Stimulated activated CD4-positive, alpha-beta T cell treated with anti-CD3 and anti-CD28 coated beads, Interleukin-2, amount 100 ng/mL, for 4 hours (primary cell): Measurements from ENCODE around the gene OTUD4.
A peak's percentile ranks its signal among the peaks of the same experiment; 100 is the strongest.

ENCODE experiments used
- DNase-seq: peaks from one replicate; pipeline ENCODE4 v3.0.0-alpha.2; 2020; ENCODE audit warnings: low read depth

OTUD4 gene

DNA sequence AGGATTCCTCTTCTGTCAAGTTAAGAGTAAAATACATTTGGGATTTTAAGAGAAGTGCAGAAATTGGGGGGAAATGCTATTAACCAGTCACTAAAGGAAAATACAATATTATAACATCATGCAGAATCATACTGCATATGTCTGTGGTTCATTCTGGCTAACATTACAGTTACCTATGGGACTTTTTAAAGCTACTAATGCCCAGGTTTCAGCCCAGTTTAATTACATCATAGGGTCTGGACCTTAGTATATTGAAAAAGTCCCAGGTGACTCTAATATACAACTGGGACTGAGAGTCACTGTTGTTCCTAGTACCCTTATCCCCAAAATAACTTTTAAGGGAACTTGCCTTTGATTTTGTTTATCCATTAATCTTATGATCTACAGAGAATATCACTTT is 72.3 kb downstream of the OTUD4 start:
- DNase-seq, result no peak

DNA sequence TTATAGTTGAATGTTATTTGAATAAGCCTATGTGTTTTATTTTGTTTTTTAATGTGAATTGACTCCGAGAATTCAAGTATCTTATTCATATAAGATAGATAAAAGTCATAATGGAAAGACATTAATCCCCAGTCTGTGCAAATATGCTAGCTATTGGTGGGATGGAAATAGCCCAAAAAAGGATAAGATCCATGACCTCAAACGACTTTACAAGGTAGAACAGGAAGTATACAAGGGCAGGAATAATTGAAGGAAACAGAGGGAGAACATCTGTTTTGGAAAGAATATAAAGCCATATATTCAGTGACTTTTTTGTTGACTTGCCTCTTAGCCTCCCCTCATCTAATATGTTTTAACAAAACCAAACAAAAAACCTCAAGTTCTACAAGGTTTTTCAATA is 73.3 kb downstream of the OTUD4 start:
- no peak for DNase-seq

DNA sequence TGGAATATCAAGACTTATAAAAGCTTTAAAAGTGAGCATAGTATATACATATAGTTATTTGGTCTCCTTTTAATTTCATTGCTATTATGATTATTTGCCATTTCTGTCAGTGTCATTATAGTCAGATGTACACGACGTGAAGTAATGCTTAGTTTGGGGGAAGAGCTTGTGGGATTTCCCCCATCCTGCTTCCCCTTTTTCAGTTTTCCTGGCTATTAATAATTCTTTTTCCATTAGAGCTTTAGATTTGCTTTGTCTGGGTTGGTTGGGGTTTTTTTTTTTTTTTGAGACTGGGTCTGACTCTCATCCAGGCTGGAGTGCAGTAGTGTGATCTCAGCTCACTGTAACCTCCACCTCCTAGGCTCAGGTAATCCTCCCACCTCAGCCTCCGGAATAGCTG is 76.9 kb downstream of the OTUD4 start:
- DNase-seq, result no peak

DNA sequence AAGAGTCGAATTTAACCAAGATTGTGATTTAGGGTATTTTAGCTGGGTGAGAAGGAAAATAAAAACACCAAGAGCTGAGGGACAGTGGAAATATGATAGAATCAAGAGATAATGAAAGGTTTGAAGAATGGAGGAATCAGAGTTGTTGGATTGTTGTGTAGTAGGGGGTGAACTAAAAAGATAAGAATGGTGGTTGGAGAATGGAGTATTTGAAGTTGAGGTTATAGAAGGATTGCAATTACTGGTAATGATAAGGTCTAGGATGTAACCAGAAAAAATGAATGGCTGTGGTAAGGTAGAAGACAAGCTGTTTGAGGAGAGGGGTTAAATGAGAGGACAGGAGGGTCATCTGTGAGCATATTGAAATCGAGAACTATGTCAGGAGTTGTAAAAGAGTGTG is 77.8 kb downstream of the OTUD4 start:
- no peak for DNase-seq

DNA sequence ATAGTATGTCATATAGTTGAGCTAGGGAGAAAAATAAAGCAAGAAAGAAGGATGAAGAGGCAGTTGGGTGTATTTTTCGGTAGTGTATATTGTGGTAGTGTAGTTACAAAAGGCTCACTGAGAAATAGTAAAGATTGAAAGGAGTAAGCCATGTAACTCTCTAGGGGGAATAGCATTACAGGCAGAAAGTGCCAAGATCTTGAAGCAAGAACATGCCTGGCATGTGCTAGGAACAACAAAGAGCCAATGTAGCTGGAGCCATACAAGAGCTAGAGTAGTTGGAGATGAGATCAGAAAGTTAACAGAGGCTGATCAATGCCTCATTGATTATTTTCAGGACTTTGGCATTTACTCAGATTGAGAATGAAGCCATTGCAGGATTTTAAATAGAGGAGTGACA is 79.3 kb downstream of the OTUD4 start:
- DNase-seq, result no peak

DNA sequence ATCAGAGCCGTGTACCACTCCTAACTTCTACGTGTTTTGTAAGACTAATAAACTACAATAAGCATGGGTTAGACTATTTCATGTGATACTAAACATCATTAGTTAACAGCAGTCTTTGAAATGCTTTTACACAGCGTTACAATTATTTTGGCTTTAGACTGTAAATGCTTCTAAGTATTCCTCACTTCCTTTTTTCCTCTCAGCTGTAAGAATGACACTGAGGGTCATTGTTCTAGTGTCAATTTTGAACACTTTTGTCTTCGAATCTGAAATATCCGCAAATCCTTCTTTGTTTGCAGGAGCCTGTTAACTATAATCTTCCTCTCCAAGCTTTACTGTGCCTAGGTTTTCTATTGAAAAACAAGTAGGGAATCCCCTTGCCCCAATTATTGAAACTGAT is 80.7 kb downstream of the OTUD4 start:
- no peak for DNase-seq

DNA sequence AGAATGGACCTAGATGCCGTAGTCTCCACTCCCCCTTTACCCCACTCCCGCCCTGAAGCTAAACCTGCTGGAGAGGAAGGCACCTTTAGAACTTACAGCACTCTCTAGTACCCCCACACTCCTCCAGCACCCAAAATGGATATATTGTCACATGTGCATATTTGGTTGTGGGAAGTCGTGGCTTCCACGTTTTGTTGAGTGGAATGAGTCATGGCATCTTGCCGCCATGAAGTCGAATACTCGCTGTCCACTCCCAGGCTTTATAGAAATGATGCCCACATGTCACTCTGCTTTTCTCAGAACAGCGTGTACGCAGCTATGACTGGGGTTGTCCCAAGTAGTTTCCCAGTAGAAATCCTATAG is 81.7 kb downstream of the OTUD4 start:
- peak; percentile 44 for DNase-seq

DNA sequence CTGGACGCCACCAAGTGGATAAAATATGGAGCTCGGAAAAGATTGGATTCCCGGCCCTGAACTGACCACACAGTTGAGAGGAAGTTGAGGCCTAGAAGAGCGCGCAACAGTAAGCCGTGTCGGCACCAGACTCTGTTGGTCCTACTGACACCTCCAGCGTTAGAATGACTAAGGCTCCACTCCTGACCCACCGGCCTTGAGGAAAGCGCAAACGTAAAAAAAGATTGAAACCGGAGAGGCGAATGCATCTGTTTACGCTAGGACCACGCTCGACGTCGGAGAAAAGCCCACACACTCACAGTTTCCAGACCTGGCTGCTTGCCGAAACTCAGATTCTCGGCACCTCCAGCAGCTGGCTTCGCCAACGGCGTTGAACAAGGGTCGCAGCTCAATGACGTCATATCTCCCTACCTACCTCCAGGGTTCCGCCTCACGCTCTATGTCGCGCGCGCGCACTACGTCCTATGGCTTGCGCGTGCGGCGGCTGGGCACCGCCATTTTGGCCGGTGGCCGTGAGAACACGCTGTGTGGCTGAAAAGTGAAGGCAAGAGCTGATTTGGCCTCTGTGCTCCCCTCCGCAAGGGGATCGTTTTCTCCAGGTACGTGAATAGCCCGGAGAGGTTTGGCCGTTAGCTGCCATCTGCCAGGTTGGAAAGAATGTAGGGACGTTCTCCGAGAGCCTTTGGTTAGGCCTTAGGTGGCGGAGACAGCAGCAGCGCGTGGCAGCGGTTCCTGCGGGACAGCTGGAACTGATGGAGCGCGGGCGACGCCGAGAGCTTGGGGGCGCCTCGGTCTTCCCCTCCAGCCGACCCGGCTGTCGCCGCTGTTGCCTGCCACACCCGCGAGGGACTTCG is 82.3 kb downstream of the OTUD4 start, which contains the start of the genes ABCE1 and ANAPC10:
Gene ABCE1 (plus strand): TSS at position 491 of the 854 bp plus-strand sequence. CDS start 6,102 bp downstream, outside the sequence.
Gene ANAPC10 (minus strand): TSS at position 376 of the 854 bp plus-strand sequence. CDS start 2,097 bp downstream, outside the sequence.
- DNase-seq, result peak; percentile 97

DNA sequence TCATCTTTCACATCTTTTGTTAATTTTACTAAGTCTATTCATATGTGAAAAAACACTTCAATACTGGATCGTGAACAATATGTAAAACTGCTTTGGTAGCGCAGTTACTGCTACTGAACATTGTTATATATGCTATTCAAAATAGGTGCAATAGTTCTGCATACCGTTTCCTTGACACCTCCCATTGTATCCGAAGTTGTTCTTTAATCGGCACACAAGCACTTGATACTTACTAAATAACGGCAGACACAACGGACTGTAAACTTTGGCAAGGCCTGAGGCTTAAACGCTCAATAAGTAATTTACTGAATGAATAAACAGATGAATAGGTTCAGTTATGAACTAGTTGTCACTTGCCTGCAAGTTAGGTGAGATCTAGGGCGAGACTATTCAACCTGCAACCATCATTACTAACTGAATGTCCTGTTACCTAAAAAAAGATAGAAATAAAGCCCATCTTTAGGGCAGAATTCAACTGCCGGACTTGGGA is 83.0 kb downstream of the OTUD4 start:
- no peak for DNase-seq

DNA sequence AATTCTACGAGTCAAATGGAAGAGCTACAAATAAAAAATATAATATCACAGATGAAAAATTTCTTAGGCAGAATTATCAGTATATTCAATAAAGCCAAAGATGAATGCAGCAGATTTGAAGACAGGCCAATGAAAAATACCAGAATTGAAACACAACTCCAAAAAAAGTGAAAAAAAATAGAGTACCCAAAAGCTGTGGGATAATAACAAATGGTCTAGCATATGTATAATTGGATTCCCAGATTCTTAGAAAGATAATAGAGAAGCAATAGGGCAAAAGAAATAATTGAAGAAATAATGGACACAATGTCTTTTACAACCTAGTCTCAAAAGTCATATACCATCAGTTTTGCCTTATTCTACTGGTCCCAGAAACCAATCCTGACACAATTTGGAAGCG is 86.8 kb downstream of the OTUD4 start:
- no peak for DNase-seq

DNA sequence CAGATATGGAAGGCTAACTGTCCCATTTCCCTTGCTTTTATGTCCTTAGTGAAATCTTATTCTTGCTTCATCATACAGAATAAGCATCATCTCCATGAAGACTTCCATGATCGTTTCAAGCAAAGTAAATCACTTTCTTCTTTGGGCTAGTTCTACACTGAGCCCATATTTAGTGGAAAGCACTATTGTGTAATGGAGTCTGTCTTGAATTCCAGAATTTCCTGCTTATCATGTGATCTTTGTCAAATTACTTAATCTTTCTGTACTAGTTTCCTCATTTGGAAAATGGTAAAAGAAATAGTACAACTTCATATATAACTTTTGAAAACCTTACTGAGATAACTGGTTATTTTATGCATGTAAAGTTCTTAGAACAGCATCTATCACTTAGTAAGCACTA is 90.0 kb downstream of the OTUD4 start:
- no peak for DNase-seq

DNA sequence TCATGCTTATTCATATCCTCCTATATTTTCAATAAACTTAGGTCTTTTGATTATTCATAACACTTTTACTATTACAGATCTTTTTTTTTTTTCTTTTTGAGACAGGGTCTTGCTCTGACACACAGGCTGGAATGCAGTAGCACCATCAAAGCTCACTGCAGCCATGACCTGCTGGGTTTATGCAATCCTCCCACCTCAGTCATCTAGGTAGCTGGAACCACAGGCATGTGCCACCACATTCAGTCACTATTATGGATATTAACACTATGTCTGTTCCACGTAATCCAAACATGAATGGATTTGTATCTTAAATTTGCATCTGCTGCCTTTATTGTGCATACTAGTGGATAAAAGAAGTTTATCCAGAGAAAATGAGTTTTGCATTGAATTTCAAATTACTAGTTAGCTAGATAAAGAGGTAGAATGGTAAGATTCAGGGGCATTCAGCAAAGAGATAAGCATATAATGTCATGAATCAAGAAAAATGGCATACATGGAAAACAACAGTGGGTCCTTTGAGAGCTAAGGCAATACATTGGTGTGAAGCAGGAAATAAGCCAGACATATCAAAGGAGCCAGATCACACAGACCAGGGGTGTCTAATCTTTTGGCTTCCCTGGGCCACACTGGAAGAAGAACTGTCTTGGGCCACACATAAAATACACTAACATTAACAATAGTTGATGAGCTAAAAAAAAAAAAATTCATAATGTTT is 96.3 kb downstream of the OTUD4 start:
- DNase-seq, result no peak
